KMS-11 (cell line): ENCODE measurements around the gene RNF13.
"Not testable (repeated sequence)": the region's sequence is repeated elsewhere in the genome, so short reads cannot be mapped to it uniquely, and the experiment has no call there.

Experiments
- H2AFZ ChIP-seq: fragments of 200-600 bp; sonication (generic); 2 replicates; pipeline ENCODE4 v1.6.1; 2016; ENCODE audit warnings: antibody characterized with exemption, mixed run types, low read depth
- H3K27ac ChIP-seq: fragments of 200-600 bp; sonication (generic); 2 replicates; pipeline ENCODE4 v1.6.1; 2016; ENCODE audit warnings: mild to moderate bottlenecking, mixed run types
- H3K27me3 ChIP-seq: fragments of 200-600 bp; sonication (generic); 2 replicates; pipeline ENCODE4 v1.6.1; 2017; ENCODE audit warnings: mild to moderate bottlenecking, low read depth, mixed run types, moderate library complexity; ENCODE audit not compliant: insufficient read depth
- H3K36me3 ChIP-seq: fragments of 200-600 bp; sonication (generic); 2 replicates; pipeline ENCODE4 v1.6.1; 2017; ENCODE audit warnings: mild to moderate bottlenecking, mixed run types; ENCODE audit not compliant: insufficient read depth
- H3K4me1 ChIP-seq: fragments of 200-600 bp; sonication (generic); 2 replicates; pipeline ENCODE4 v1.6.1; 2016; ENCODE audit warnings: mild to moderate bottlenecking, low read depth, mixed run types; ENCODE audit not compliant: poor library complexity, severe bottlenecking
- H3K4me2 ChIP-seq: fragments of 200-600 bp; sonication (generic); 2 replicates; pipeline ENCODE4 v1.7.0; 2016; ENCODE audit warnings: mild to moderate bottlenecking, mixed run types
- H3K4me3 ChIP-seq: fragments of 200-600 bp; sonication (generic); IDR thresholded peaks from 2 replicates; pipeline ENCODE4 v1.6.1; 2017; ENCODE audit warnings: low read depth, low read length, mixed read lengths; ENCODE audit not compliant: insufficient read depth
- H3K79me2 ChIP-seq: fragments of 200-600 bp; sonication (generic); 2 replicates; pipeline ENCODE4 v1.6.1; 2016; ENCODE audit warnings: low read depth, mixed run types; ENCODE audit not compliant: insufficient read depth
- H3K9ac ChIP-seq: fragments of 200-600 bp; sonication (generic); 2 replicates; pipeline ENCODE4 v1.6.1; 2016; ENCODE audit warnings: mild to moderate bottlenecking, mixed run types
- H4K20me1 ChIP-seq: fragments of 200-600 bp; sonication (generic); 2 replicates; pipeline ENCODE4 v1.6.1; 2016; ENCODE audit warnings: mild to moderate bottlenecking, mixed run types; ENCODE audit not compliant: insufficient read depth
- CTCF ChIP-seq: fragments of 200-600 bp; sonication (generic); conservative IDR thresholded peaks from 2 replicates; pipeline ENCODE4 v1.6.1; 2017; ENCODE audit warnings: low read depth, mild to moderate bottlenecking, antibody characterized with exemption, low read length, moderate library complexity, mixed read lengths

RNF13 gene

GRCh38 chr3:149831321-149831720 is 18.3 kb downstream of the RNF13 start:
- peaks cover 43% of the 10 kb centered on the region; the same call in 1 of the 2 replicates for H3K79me2 ChIP-seq

GRCh38 chr3:149832086-149832485 is 19.1 kb downstream of the RNF13 start:
- no peak overlapping the region for H3K27ac ChIP-seq
- H3K9ac ChIP-seq: no peak overlapping the region
- no peak overlapping the region for H2AFZ ChIP-seq
- no peaks in the 10 kb centered on the region for H3K27me3 ChIP-seq
- no peak overlapping the region for H3K4me2 ChIP-seq
- no peak for TF ChIP-seq CTCF
- H3K4me1 ChIP-seq: no peaks in the 10 kb centered on the region
- no peaks in the 10 kb centered on the region for H3K36me3 ChIP-seq
- H3K79me2 ChIP-seq: peaks cover 35% of the 10 kb centered on the region; the same call in 1 of the 2 replicates
- no peak overlapping the region for H3K4me3 ChIP-seq
- 0 out of 2 replicates have a peak, but pooled peaks cover 2% of the 10 kb centered on the region for H4K20me1 ChIP-seq

More at GRCh38 chr3:149831321-149831720, 18.3 kb downstream of the RNF13 start:
- Histone ChIP-seq H3K36me3 (no peaks in the 10 kb centered on the region), H3K27ac (no peak overlapping the region), H3K9ac (no peak overlapping the region), H3K27me3 (no peaks in the 10 kb centered on the region), H3K4me3 (no peak overlapping the region), H3K4me2 (no peak overlapping the region), H4K20me1 (0 out of 2 replicates have a peak, but pooled peaks cover 2% of the 10 kb centered on the region), H2AFZ (no peak overlapping the region), H3K4me1 (no peaks in the 10 kb centered on the region)
- TF ChIP-seq CTCF: no peak

GRCh38 chr3:149833241-149833640 is 20.2 kb downstream of the RNF13 start:
- Histone ChIP-seq H3K9ac (no peak overlapping the region), H3K4me1 (no peaks in the 10 kb centered on the region), H3K27me3 (no peaks in the 10 kb centered on the region), H3K4me2 (no peak overlapping the region), H3K27ac (no peak overlapping the region), H2AFZ (no peak overlapping the region), H3K36me3 (no peaks in the 10 kb centered on the region), H4K20me1 (0 out of 2 replicates have a peak, but pooled peaks cover 2% of the 10 kb centered on the region), H3K79me2 (peaks cover 33% of the 10 kb centered on the region; the same call in 1 of the 2 replicates), H3K4me3 (no peak overlapping the region)
- TF ChIP-seq CTCF: no peak

GRCh38 chr3:149838491-149838890 is 25.5 kb downstream of the RNF13 start:
- H3K27ac ChIP-seq, H3K4me1 ChIP-seq, H3K9ac ChIP-seq, H3K27me3 ChIP-seq, H3K36me3 ChIP-seq, H3K4me3 ChIP-seq, H4K20me1 ChIP-seq, H2AFZ ChIP-seq, H3K4me2 ChIP-seq: not testable (repeated sequence)
- H3K79me2 ChIP-seq: peaks cover 34% of the 10 kb centered on the region

- not testable (repeated sequence) for H3K36me3 ChIP-seq, H3K4me1 ChIP-seq, H3K9ac ChIP-seq, H2AFZ ChIP-seq, H3K27ac ChIP-seq, H3K27me3 ChIP-seq, H3K4me2 ChIP-seq, H3K4me3 ChIP-seq, H4K20me1 ChIP-seq
- peaks cover 37% of the 10 kb centered on the region for H3K79me2 ChIP-seq
Observed at GRCh38 chr3:149839469-149839868, 26.5 kb downstream of the RNF13 start.
